GM23248 (cell line): ENCODE measurements around the gene LRBA. TPM values are rescaled to one million over a fixed set of nuclear protein-coding genes. Genes with fewer than 3 reads are reported as not detected.
"Not testable (repeated sequence)": the region's sequence is repeated elsewhere in the genome, so short reads cannot be mapped to it uniquely, and the experiment has no call there.

Source experiments
- DNase-seq: peaks from one replicate; pipeline ENCODE4 v3.0.0-alpha.2; 2015
- H2AFZ ChIP-seq: fragments of 200-600 bp; sonication (generic); 2 replicates; pipeline ENCODE4 v1.6.1; 2016; ENCODE audit warnings: antibody characterized with exemption
- H3F3A ChIP-seq: fragments of 200-600 bp; sonication (generic); 2 replicates; pipeline ENCODE4 v1.6.1; 2016; ENCODE audit warnings: mild to moderate bottlenecking, antibody characterized with exemption, mixed run types; ENCODE audit not compliant: insufficient read depth
- H3K27ac ChIP-seq: fragments of 200-600 bp; sonication (generic); 2 replicates; pipeline ENCODE4 v1.5.1; 2016; ENCODE audit warnings: mild to moderate bottlenecking
- H3K27me3 ChIP-seq: fragments of 200-600 bp; sonication (generic); replicated peaks from 2 replicates; pipeline ENCODE4 v1.6.1; 2016; ENCODE audit warnings: mild to moderate bottlenecking; ENCODE audit not compliant: insufficient read depth
- H3K36me3 ChIP-seq: fragments of 200-600 bp; sonication (generic); 2 replicates; pipeline ENCODE4 v1.6.1; 2016; ENCODE audit warnings: low read depth, mild to moderate bottlenecking
- H3K4me1 ChIP-seq: fragments of 200-600 bp; sonication (generic); 2 replicates; pipeline ENCODE4 v1.6.1; 2016; ENCODE audit warnings: mild to moderate bottlenecking; ENCODE audit not compliant: insufficient read depth
- H3K4me2 ChIP-seq: fragments of 200-600 bp; sonication (generic); one replicate; pipeline ENCODE4 v1.6.1; 2016; ENCODE audit warnings: mild to moderate bottlenecking; ENCODE audit not compliant: unreplicated experiment
- H3K4me3 ChIP-seq: fragments of 200-600 bp; sonication (generic); 2 replicates; pipeline ENCODE4 v1.5.1; 2016; ENCODE audit warnings: mild to moderate bottlenecking
- H3K79me2 ChIP-seq: fragments of 200-600 bp; sonication (generic); 2 replicates; pipeline ENCODE4 v1.6.1; 2016; ENCODE audit warnings: mild to moderate bottlenecking; ENCODE audit not compliant: insufficient read depth
- H3K9ac ChIP-seq: fragments of 200-600 bp; sonication (generic); 2 replicates; pipeline ENCODE4 v1.6.1; 2016; ENCODE audit warnings: mild to moderate bottlenecking
- H3K9me2 ChIP-seq: fragments of 200-600 bp; sonication (generic); 2 replicates; pipeline ENCODE4 v1.6.1; 2016; ENCODE audit warnings: mixed run types, mild to moderate bottlenecking, moderate library complexity; ENCODE audit not compliant: insufficient read depth
- H3K9me3 ChIP-seq: fragments of 200-600 bp; sonication (generic); one replicate; pipeline ENCODE4 v1.6.1; 2017; ENCODE audit warnings: low read depth
- H4K20me1 ChIP-seq: fragments of 200-600 bp; sonication (generic); 2 replicates; pipeline ENCODE4 v1.6.0; 2016; ENCODE audit not compliant: insufficient read depth
- EZH2 ChIP-seq: fragments of 200-600 bp; sonication (generic); IDR thresholded peaks from 2 replicates; pipeline ENCODE4 v1.6.1; 2018; ENCODE audit warnings: antibody characterized with exemption, mild to moderate bottlenecking; ENCODE audit not compliant: insufficient read depth, poor library complexity, severe bottlenecking
- EZH2phosphoT487 ChIP-seq: fragments of 200-600 bp; sonication (generic); IDR thresholded peaks from 2 replicates; pipeline ENCODE4 v1.6.1; 2018; ENCODE audit warnings: antibody characterized with exemption, moderate library complexity, mild to moderate bottlenecking, low read depth; ENCODE audit not compliant: insufficient read depth
- WGBS, 2 experiments: methylation state at CpG; one replicate each; pipeline ENCODE4 v1.1.6; 2015 to 2017; ENCODE audit warnings: low lambda C conversion rate in 2 of 2, low coverage in 1 of 2; ENCODE audit errors: missing lambda C conversion rate in 2 of 2; 5-methylcytosine and 5-hydroxymethylcytosine counted together
- in situ Hi-C: fragments of 300-500 bp; cut with MboI; formaldehyde crosslinking; loops from 2 replicates; pipeline ENCODE4 v1.15.0; 2020
- polyA plus RNA-seq: library from polyadenylated mRNA; unstranded; fragments of >200 nt; fragmentation: Nextera tagmentation; extraction: Ambion mirVana; gene quantifications from 2 replicates; pipeline ENCODE4 v1.2.1, GENCODE V29; 2016
- total RNA-seq: library from RNA; depleted of rRNA; stranded (reverse); fragments of >200 nt; shearing (Covaris generic); gene quantifications from 2 replicates; pipeline ENCODE4 v1.2.3, GENCODE V29; 2014

LRBA gene
- total and polyA plus RNA-seq, 2 experiments from 2014 or later: 6.6 to 17.8 TPM

DNA sequence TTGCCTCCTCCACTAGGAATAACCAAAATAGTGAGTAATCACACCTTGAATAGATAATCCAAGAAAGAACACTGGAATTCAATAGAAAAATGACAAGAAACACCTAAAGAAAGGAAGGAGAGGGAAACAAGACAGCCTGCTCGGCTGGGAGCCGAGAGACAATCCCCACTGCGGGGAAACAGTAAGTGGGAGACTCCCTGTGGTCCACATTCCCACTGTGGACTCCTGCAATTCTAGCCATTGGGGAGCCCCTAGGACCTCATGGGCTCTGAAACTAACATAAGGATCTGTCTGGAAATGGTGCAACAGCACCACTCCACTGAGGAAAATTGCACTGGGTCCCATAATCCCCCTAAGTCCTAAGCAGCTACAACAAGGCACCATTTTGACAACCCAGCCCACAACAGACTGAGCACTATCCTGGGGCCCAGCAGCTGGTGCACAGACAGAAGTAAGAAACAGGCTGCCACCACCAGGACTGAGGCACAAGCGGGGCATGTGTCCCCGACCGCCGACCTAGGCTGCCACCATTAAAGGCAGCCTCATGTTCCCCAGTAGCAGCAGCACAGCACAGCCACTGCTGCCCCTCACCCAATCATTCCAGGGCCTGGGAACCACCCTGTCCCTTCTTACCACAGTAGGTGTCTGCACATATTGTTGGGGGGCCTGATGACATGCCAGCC, 14.2 kb downstream of the LRBA start:
- Histone ChIP-seq H3K9ac (no peak overlapping the region), H3K4me2 (no peak overlapping the region), H3K79me2 (no peaks in the 10 kb centered on the region), H3K4me1 (no peaks in the 10 kb centered on the region), H2AFZ (no peak overlapping the region), H3K36me3 (no peaks in the 10 kb centered on the region), H3K9me3 (no peaks in the 10 kb centered on the region), H3K27ac (no peak overlapping the region), H3F3A (no peaks in the 10 kb centered on the region), H3K9me2 (no peaks in the 10 kb centered on the region), H4K20me1 (no peaks in the 10 kb centered on the region), H3K4me3 (no peak overlapping the region), H3K27me3 (no peaks in the 10 kb centered on the region)
- WGBS, 2 experiments: 97% methylated on average over 7 of the region's 7 CpGs
- DNase-seq: no peak
- in situ Hi-C loops: no loop called here
- TF ChIP-seq EZH2 (no peak), EZH2phosphoT487 (no peak)

- Histone ChIP-seq H3K27ac (no peak overlapping the region), H3K4me2 (no peak overlapping the region), H3K27me3 (no peaks in the 10 kb centered on the region), H4K20me1 (no peaks in the 10 kb centered on the region), H3F3A (no peaks in the 10 kb centered on the region), H2AFZ (no peak overlapping the region), H3K4me3 (no peak overlapping the region), H3K36me3 (no peaks in the 10 kb centered on the region), H3K9me2 (no peaks in the 10 kb centered on the region), H3K79me2 (no peaks in the 10 kb centered on the region), H3K9ac (no peak overlapping the region), H3K9me3 (no peaks in the 10 kb centered on the region), H3K4me1 (no peaks in the 10 kb centered on the region)
- in situ Hi-C loops: no loop called here
- no peak for TF ChIP-seq EZH2phosphoT487
- TF ChIP-seq EZH2: no peak
- 91 to 95% methylated on average over 1 of the region's 1 CpG for WGBS, 2 experiments
- no peak for DNase-seq
Measured at GRCh38 chr4:150999086-150999485, 16.0 kb downstream of the LRBA start.

GRCh38 chr4:150997141-150997540, 17.9 kb downstream of the LRBA start:
- in situ Hi-C loops: no loop called here
- TF ChIP-seq EZH2phosphoT487: no peak
- TF ChIP-seq EZH2: no peak

DNA sequence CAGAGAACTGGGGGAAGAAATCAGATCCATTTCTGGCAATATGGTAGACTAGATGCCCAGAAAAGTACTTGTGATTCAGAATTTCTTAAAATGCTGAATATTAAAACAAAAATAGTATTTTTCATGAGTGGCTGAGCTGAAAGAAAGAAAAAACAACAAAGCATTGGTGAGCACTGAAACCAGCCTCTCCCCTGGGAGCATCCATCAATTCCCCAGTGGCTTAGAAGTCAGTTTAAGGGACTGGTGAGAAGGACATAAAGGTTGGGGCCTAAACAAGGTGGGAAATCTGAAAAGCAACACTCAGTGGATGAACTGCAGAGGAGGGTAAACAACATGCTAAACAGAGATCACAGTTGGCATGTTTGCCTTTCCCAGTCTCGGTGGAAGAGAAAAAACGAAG, 20.4 kb downstream of the LRBA start:
- Histone ChIP-seq H3K4me2 (no peak overlapping the region), H3K9ac (no peak overlapping the region), H3K4me3 (no peak overlapping the region), H4K20me1 (no peaks in the 10 kb centered on the region), H3K36me3 (no peaks in the 10 kb centered on the region), H2AFZ (no peak overlapping the region), H3K27ac (no peak overlapping the region), H3K9me2 (no peaks in the 10 kb centered on the region), H3K79me2 (no peaks in the 10 kb centered on the region), H3K27me3 (no peaks in the 10 kb centered on the region), H3F3A (no peaks in the 10 kb centered on the region), H3K4me1 (no peaks in the 10 kb centered on the region), H3K9me3 (no peaks in the 10 kb centered on the region)
- TF ChIP-seq EZH2: no peak
- in situ Hi-C loops: no loop called here
- 100% methylated on average over 2 of the region's 2 CpGs for WGBS, 2 experiments
- no peak for DNase-seq

More at GRCh38 chr4:150997141-150997540, 17.9 kb downstream of the LRBA start:
- Histone ChIP-seq H3F3A (no peaks in the 10 kb centered on the region), H3K9me2 (no peaks in the 10 kb centered on the region), H3K36me3 (no peaks in the 10 kb centered on the region), H3K27ac (no peak overlapping the region), H2AFZ (no peak overlapping the region), H3K4me3 (no peak overlapping the region), H3K4me1 (no peaks in the 10 kb centered on the region), H4K20me1 (no peaks in the 10 kb centered on the region), H3K79me2 (no peaks in the 10 kb centered on the region), H3K9me3 (no peaks in the 10 kb centered on the region), H3K27me3 (no peaks in the 10 kb centered on the region), H3K9ac (no peak overlapping the region), H3K4me2 (no peak overlapping the region)
- DNase-seq: no peak

DNA sequence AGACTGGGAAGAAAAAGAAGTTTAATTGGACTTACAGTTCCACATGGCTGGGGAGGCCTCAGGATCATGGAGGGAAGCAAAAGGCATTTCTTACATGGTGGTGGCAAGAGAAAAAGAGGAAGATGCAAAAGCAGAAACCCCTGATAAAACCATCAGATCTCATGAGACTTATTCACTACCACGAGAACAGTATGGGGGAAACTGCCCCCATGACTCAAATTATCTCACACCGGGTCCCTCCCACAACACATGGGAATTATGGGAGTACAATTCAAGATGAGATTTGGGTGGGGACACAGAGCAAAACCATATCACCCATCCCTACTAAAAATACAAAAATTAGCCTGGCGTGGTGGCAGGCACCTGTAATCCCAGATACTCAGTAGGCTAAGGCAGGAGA, 21.5 kb downstream of the LRBA start:
- WGBS, 2 experiments: 77 to 80% methylated on average over 3 of the region's 3 CpGs
- H3K9me2 ChIP-seq, H3K27ac ChIP-seq, H3K36me3 ChIP-seq, H3K9me3 ChIP-seq, DNase-seq, H3K9ac ChIP-seq, in situ Hi-C loops, H3K4me3 ChIP-seq, H3K4me1 ChIP-seq, H3K79me2 ChIP-seq, H3F3A ChIP-seq, H4K20me1 ChIP-seq, H3K4me2 ChIP-seq, H2AFZ ChIP-seq, H3K27me3 ChIP-seq: not testable (repeated sequence)
